ENCODE measurements around the gene DACH1. TPM values are rescaled to one million over a fixed set of nuclear protein-coding genes. Genes with fewer than 3 reads are reported as not detected.

The DACH1 gene
- total and polyA plus RNA-seq, 2 donors from 2014 or later = 5.3 to 10.4 TPM

GRCh38 chr13:71685072-71685471, 181.9 kb downstream of the DACH1 start:
- Histone ChIP-seq H3K9ac (ENCODE audit: low read length in 3 of 3) (no peak overlapping the region), H3K36me3 (ENCODE audit: control insufficient read depth in 2 of 3, insufficient read depth in 3 of 3, low read length in 3 of 3) (no peaks in the 10 kb centered on the region), H3K4me1 (ENCODE audit: control insufficient read depth in 2 of 3, insufficient read depth in 2 of 3, low read depth in 1 of 3, low read length in 3 of 3) (no peaks in the 10 kb centered on the region), H3K4me3 (ENCODE audit: low read length in 3 of 3) (no peak overlapping the region), H3K9me3 (ENCODE audit: control insufficient read depth in 2 of 3, insufficient read depth in 1 of 3, low read length in 3 of 3) (no peaks in the 10 kb centered on the region), H3K27me3 (ENCODE audit: control insufficient read depth, insufficient read depth, low read length) (no peaks in the 10 kb centered on the region), H3K27ac (ENCODE audit: low read depth in 2 of 2, low read length in 2 of 2) (no peak overlapping the region)
- no peak for TF ChIP-seq CTCF (IDR thresholded peaks at IDR 0.05; ENCODE audit: borderline replicate concordance, extremely low read depth, insufficient read depth)
- intact Hi-C loops (cut with DNase I) = no loop called here
- FAIRE-seq (no peak), DNase-seq (no peak)

- intact Hi-C loops (cut with DNase I) = no loop called here
- no peak for DNase-seq
- H3K27ac ChIP-seq (ENCODE audit: low read depth in 2 of 2, low read length in 2 of 2) = no peak overlapping the region
- no peak for FAIRE-seq
- no peak for TF ChIP-seq CTCF (IDR thresholded peaks at IDR 0.05; ENCODE audit: borderline replicate concordance, extremely low read depth, insufficient read depth)
- no peaks in the 10 kb centered on the region for H3K4me1 ChIP-seq (ENCODE audit: control insufficient read depth in 2 of 3, insufficient read depth in 2 of 3, low read depth in 1 of 3, low read length in 3 of 3)
- no peak overlapping the region for H3K9ac ChIP-seq (ENCODE audit: low read length in 3 of 3)
- H3K36me3 ChIP-seq (ENCODE audit: control insufficient read depth in 2 of 3, insufficient read depth in 3 of 3, low read length in 3 of 3) = no peaks in the 10 kb centered on the region
- no peaks in the 10 kb centered on the region for H3K9me3 ChIP-seq (ENCODE audit: control insufficient read depth in 2 of 3, insufficient read depth in 1 of 3, low read length in 3 of 3)
- no peaks in the 10 kb centered on the region for H3K27me3 ChIP-seq (ENCODE audit: control insufficient read depth, insufficient read depth, low read length)
- H3K4me3 ChIP-seq (ENCODE audit: low read length in 3 of 3) = no peak overlapping the region
These were observed 184.9 kb downstream of the DACH1 start for GRCh38 chr13:71681901-71682613.

GRCh38 chr13:71677124-71677523, 189.9 kb downstream of the DACH1 start:
- intact Hi-C loops (cut with DNase I) = no loop called here
- no peaks in the 10 kb centered on the region for H3K4me1 ChIP-seq (ENCODE audit: control insufficient read depth in 2 of 3, insufficient read depth in 2 of 3, low read depth in 1 of 3, low read length in 3 of 3)
- DNase-seq = peak in 3 of 5 donors; percentile 57 to 92 (median 82)
- TF ChIP-seq CTCF (IDR thresholded peaks at IDR 0.05; ENCODE audit: borderline replicate concordance, extremely low read depth, insufficient read depth) = no peak
- H3K4me3 ChIP-seq (ENCODE audit: low read length in 3 of 3) = no peak overlapping the region
- no peak overlapping the region for H3K27ac ChIP-seq (ENCODE audit: low read depth in 2 of 2, low read length in 2 of 2)
- no peaks in the 10 kb centered on the region for H3K27me3 ChIP-seq (ENCODE audit: control insufficient read depth, insufficient read depth, low read length)
- H3K9me3 ChIP-seq (ENCODE audit: control insufficient read depth in 2 of 3, insufficient read depth in 1 of 3, low read length in 3 of 3) = no peaks in the 10 kb centered on the region
- FAIRE-seq = no peak
- H3K9ac ChIP-seq (ENCODE audit: low read length in 3 of 3) = no peak overlapping the region
- H3K36me3 ChIP-seq (ENCODE audit: control insufficient read depth in 2 of 3, insufficient read depth in 3 of 3, low read length in 3 of 3) = no peaks in the 10 kb centered on the region

- Histone ChIP-seq H3K9me3 (ENCODE audit: control insufficient read depth in 2 of 3, insufficient read depth in 1 of 3, low read length in 3 of 3) (no peaks in the 10 kb centered on the region), H3K4me3 (ENCODE audit: low read length in 3 of 3) (no peak overlapping the region), H3K9ac (ENCODE audit: low read length in 3 of 3) (no peak overlapping the region), H3K27me3 (ENCODE audit: control insufficient read depth, insufficient read depth, low read length) (no peaks in the 10 kb centered on the region), H3K4me1 (ENCODE audit: control insufficient read depth in 2 of 3, insufficient read depth in 2 of 3, low read depth in 1 of 3, low read length in 3 of 3) (no peaks in the 10 kb centered on the region), H3K36me3 (ENCODE audit: control insufficient read depth in 2 of 3, insufficient read depth in 3 of 3, low read length in 3 of 3) (no peaks in the 10 kb centered on the region), H3K27ac (ENCODE audit: low read depth in 2 of 2, low read length in 2 of 2) (no peak overlapping the region)
- intact Hi-C loops (cut with DNase I) = no loop called here
- FAIRE-seq = no peak
- no peak for DNase-seq
- TF ChIP-seq CTCF (IDR thresholded peaks at IDR 0.05; ENCODE audit: borderline replicate concordance, extremely low read depth, insufficient read depth) = no peak
These were observed 194.5 kb downstream of the DACH1 start for GRCh38 chr13:71672512-71672911.
